Midbrain (tissue), 1 donor: ENCODE results near the gene NUP98.

Experiments used
- DNase-seq: peaks from one replicate; lab custom pipeline; 2025; lab: John Stamatoyannopoulos, UW

Gene NUP98

DNA sequence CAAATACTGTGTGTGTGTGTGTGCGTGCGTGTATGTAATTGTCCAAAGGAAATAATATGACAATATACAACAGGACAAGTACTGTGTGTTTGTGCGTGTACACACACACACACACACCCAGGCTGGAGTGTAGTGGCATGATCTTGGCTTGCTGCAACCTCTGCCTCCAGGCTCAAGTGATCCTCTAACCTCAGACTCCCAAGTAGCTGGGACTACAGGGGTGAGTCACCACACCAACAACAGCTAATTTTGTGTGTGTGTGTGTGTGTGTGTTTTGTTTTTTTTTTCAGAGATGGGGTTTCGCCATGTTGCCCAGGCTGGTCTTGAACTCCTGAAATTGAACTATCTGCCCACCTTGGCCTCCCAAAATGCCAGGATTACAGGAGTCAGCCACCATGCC lies 61.5 kb downstream of the NUP98 start:
- no peak for DNase-seq

DNA sequence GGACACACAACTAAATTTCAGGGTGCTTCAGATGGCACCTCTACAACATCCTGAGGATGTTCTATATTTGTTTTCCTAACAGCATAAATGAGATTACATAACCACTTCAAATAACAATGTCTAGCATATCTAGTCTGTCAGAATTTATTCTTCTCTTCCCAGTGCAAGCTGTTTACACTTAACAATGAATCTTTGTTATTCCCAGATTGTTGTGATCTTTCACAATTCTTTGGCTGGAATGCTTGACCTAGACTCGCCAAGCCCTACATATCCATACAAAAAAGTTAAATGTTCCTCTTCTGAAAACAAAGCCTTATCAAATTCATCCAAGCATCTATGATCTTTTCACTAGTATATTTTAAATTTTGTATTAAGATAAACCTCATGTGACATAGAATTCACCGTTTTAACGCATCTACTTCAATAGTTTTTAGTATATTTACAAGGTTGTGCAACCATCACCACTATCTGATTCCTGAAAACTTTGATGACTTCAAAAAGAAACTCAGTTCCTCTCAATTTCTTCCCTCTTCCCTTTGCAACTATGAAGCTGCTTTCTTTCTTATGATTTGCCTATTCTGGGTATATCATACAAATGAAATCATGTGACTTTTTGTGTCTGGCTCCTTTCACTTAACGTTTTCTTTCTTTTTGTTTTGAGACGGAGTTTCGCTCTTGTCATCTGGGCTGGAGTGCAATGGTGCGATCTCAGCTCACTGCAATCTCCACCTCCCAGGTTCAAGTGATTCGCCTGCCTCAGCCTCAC lies 64.5 kb downstream of the NUP98 start:
- peak; percentile 47 for DNase-seq

DNA sequence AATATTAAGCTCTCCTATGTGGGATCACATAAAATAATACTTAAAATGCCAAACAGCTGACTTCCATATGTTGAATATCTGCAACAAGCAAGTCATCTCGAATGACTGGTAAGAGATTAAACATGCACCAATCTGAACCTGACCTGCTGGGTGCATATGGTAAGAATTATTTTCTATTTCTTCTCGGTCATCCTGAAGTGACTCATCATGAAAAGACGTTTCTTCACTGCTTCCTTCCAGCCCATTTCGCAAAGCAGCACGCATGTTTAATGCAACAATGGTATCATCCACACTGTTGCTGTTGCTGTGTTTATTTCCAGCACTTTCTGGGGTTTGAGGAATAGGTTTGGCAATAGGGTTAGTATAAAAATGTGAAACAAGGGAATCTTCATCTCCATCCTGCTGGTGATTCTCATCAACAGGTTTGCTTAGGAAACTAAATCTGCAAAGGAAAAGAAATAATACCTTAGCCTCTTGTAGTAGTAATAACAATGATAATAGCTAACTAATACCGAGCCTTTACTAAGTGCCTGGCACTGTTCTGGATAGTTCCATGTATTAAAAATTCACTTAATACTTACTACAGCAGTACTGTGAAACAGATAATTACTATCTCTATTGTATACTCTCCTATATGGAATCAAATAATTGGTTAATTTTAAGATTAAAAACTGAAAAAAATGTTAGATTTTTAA lies 74.2 kb downstream of the NUP98 start:
- no peak for DNase-seq

DNA sequence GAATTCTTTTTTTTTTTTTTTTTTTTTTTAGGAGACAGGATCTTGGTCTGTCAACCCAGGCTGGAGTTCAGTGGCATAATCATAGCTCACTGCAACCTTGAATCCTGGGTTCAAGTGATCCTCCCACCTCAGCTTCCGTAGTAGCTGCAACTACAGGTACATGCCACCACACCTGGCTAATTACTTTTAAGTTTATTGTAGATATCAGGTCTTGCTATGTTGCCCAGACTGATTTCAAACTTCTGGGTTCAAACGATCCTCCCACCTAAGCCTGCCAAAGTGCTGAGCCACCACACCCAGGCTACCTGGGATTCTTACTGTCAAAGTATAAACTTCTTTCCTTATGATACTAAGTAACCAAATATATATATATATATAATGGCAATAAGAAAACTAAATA lies 75.3 kb downstream of the NUP98 start:
- DNase-seq = no peak

DNA sequence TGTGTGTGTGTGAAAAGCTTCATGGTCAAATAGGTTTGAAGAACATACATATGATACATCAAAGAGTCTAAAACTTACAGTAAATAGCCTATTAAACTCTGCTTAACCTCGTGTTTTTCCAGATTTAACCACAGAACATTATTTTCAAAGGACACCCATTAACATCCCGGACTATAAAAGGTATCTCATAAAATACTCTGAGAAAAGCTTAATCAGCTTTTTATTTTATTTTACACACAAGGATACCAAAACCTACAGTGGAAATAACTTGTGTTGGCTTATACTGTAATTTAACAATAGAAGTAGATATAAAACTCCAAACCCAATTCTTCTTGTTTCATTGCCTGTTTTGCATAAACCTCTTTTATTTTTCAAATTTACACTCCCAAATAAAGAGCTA lies 76.4 kb downstream of the NUP98 start:
- DNase-seq = no peak

DNA sequence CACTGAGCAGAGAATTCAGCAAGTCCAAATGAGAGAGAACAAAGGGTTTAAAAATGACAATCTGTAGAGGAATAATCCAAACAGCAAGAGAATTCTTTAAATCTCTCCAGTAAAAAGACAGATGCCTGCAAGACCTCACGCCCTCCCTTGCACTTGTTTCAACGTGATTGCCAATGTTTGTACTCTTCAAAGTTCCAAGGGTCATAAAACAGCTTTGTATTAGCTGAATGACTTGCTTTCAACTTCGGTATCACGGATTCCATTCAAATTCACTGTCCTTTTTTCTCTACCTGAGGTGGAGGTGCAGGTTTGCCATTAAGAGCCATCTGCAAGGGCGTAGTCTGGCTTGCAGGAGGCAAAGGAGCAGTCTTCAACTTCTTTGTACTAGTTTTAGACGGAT lies 85.1 kb downstream of the NUP98 start:
- DNase-seq = no peak

DNA sequence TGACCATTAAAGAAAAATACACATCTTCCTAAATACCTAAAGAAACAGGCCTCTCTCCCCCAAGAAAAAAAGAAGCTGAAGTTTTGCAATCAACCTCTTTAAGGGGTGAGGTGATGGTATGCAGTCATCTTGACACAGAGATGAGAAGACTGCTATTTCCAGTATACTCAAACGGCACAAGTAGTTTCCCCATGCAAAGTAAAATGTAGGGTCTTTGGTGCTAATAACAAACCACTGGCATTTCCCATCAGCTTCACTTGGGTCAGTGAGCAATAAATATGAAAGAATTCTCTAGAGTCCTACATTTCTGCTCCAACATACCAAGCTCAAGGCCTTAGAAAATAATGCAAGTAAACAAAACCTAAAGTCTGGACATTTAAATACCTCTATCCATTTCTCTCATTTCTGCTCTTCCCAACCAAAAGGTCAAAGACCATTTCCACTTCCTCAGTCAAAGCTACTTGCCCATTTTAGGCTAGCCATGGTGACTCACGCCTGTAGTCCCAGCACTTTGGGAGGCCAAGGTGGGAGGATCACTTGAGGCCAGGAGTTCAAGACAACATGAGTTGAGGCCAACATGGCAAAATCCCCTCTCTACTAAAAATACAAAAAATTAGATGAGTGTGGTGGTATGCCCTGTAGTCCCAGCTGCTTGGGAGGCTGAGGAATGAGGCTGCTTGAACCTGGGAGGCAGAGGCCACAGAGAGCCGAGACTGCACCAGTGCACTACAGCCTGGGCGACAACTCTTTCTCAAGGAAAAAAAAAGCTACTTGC lies 86.7 kb downstream of the NUP98 start:
- no peak for DNase-seq

DNA sequence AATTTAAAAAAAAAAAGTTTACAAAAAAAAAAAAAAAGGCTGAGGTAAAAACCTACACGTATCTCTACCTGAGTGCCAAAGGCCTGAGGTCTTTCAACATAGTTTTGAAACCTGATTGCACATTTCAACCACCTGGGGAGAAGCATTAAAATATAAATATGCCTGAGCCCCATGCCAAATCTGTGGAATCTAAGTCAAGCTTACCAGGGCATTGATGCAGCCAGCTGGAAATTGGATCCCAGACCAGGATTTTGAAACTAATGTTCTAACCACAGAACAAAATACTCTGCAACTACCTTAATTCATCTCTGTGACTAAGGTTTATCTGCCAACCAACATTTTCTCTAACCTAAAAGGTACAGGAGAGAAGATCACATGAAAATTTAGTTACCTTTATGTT lies 87.4 kb downstream of the NUP98 start:
- no peak for DNase-seq

DNA sequence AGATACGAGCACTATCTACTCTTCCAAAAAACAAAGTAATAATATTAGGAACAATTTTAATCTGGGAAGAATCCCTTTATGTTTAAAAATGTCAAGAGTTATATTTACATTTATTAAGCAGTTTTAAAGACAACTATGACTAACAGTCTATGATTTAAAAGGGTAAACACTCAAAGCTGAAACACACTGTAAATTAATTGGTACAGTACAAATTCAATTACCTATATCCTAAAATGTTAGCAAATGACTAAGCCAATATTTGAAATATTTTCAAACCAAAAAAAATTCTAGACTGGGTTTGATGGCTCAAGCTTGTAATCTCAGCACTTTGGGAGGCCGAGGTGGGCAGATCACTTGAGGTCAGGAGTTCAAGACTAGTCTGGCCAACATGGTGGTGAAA lies 90.2 kb downstream of the NUP98 start:
- no peak for DNase-seq

DNA sequence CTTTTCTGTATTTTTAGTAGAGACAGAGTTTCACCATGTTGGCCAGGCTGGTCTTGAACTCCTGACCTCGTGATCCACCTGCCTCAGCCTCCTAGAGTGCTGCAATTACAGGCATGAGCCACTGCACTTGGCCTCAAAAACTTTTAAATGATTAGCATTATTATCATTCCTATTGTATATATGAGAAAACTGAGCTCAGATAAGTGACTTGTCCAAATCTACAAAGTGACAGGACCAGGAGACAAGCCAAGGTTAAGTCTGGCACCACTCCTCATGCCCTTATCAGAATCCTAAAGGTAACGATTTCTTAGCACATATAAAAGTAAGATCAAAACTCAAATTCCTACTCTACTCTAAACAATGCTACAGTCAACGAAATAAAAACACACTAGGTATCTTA lies 94.0 kb downstream of the NUP98 start:
- no peak for DNase-seq

DNA sequence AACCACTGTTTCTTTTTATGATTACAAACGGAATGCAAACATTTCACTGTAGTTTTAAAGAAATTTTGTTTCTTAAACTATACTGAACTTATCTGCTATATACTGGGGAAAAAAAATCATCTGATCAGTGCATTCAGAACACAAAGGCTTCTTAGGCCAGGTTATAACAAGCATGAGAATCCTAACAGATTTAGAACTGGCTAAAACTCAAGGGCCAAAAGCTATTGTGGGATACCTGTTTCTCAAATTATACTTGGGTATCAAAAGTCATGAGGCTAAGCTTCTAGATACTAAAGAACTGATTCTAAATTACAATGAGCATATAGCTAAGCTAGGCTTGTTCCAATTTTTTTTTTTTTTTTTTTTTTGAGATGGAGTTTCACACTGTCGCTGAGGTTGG lies 96.4 kb downstream of the NUP98 start:
- no peak for DNase-seq

DNA sequence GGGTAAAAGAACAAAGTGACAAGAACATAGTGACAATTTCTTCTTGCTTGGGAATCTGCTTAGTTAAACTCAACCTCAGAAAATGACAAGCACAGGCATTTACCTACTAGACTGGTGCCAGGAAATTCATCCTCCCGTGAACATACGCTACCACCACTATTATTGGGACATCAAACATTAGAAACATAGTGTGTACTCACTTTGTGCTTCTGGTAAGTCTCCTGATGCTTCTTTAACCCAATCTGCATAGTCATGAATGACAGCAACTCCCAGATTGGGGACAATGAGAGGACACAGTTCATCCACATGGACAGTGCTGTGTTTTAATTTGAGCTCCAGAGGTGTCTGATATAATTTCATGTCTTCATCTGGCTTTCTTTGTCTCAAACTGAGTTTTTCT lies 96.9 kb downstream of the NUP98 start:
- DNase-seq = no peak

DNA sequence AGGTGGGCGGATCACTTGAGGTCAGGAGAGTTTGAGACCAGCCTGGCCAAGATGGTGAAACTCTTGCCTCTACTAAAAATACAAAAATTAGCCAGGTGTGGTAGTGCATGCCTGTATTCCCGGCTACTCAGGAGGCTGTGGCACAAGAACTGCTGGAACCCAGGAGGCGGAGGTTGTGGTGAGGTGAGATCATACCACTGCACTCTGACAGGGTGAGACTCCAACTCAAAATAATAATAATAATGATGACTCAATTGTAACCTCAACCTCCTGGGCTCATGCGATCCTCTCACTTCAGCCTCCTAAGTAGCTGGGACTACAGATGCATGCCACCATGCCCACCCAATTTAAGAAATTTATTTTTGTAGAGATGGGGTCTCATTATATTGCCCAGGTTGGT lies 110.6 kb downstream of the NUP98 start:
- no peak for DNase-seq

DNA sequence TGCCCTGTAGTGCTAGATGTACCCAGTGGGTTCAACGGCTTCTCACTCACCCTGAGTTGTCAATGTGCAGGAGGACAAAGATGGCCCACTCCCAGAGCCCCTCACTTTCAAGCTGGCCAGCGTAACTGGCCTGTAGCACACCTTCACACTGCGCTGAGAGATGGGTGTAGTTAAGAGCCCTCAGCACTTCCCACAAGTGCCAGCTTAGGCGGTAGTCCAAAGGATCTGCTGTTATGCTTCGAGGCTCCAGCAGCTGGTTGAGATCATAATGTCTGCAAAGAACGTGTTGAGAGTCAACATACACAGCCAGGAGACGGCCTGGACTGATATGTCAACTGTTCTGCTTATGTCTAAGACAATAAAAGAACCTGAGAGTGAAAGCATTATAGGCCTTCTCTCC lies 111.4 kb downstream of the NUP98 start:
- DNase-seq = no peak

DNA sequence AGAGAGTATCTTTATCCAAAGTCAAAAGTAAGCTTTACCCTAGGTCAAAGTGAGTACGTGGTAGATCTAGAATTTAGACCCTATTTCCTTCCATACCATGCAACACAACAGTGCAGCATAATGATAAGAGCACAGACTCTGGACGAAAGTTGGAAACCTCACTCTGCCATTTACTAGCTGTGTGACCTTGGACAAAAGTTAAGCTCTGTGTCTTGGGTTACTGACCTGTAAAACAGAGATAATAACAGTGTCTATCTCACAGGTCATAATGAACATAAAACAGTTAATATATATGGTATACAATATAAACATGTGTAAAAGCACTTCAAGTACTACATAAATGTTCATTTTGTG lies 112.6 kb downstream of the NUP98 start:
- DNase-seq = no peak

DNA sequence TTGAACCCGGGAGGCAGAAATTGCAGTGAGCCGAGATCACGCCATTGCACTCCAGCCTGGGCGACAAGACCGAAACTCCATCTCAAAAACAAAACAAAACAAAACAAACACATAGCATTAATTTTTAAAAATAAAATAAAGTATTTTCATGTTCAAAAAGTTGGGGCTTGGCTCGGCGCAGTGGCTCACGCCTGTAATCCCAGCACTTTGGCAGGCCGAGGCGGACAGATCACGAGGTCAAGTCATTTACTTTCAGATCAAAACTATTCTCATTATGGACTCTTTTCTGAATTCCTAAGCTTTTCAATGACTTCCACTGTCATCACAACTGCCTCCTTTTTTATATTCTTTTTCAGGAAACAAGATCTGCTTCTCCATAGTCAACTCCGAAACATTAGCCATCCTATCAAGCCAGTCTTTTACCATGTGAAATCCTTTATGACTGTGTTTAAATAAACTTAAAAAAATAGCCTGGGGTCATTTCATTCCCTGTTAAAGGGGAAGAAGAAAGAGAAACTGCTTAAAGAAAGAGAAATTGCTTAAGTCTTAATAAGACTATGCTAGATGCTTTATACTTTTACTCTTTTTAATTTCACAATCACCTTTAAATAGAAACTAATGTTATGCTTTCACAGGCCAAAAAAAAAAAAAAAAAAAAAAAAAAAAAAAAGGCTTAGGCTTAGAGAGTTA lies 113.1 kb downstream of the NUP98 start:
- DNase-seq = no peak

DNA sequence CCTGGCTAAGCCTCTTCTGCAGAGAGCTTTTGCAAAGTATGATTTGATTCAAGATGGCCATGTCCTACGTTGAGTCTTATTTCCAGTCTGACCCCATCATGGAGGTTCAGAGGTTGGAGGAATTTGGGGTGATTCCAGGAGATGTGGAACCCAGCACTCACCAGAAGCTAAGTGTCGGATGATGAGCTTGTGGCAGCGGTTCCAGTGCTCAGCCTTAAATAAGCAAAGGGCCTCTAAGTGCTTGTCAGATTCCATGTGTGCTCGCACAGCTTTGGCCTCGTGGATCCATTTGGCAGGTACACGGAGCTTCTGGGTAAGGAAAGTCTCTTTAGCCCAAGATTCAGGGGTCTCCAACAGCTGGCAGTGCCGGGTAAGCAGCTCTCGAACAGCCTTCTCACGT lies 114.3 kb downstream of the NUP98 start:
- no peak for DNase-seq

DNA sequence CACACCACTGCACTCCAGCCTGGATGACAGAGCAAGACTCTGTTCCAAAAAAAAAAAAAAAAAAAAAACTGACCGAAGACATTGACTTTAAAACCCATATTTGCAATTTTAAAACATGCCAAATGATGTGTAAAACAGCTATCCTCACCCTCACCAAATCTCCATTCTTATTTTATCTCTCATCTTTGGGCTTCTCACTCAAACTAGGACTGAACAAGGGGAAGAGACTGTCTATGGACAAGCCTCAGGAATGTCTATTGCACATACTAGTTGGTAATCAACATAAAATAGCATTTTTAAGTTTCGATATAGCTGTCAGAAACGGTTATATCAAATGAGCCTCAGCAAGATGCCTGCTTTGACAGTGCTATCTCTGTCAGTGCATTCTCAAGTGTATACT lies 118.3 kb downstream of the NUP98 start:
- no peak for DNase-seq

DNA sequence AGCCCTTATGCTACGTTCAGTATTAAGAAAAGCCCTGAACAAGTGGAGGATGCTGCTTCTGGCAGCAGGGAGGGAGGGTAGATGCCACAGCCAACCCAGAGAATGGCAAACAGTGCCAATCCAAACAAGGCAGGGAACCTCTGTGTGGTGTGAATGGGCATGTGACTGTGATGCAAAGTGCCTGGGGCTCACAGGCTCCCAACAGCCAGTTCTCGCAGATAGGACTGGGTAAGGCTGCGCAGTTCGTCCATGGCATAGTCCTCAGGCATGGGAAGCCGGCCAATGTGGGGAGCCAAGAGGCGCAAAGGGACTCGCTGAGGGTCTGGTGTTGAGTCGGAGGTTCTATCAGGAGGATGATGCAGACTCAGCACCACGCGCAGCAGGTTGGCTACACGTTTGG lies 121.4 kb downstream of the NUP98 start:
- DNase-seq = no peak

DNA sequence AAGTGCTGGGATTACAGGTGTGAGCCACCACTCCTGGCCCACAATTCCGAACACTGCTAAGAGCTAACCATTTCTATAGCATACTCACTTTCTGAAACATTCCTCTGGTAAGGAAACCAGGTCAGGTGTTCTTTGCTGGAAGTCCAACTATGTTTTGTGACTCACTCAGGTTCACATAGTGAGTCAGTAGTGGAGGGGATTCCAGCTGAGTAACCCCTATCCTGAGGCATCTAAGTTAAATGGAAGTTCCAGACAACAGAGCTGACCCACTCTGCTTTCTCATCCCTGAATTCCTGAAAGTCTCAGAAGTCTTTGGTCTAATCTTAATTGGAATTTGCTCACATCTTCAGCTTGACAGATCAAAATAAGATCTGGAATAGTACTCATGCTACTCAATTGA lies 123.2 kb downstream of the NUP98 start:
- no peak for DNase-seq

DNA sequence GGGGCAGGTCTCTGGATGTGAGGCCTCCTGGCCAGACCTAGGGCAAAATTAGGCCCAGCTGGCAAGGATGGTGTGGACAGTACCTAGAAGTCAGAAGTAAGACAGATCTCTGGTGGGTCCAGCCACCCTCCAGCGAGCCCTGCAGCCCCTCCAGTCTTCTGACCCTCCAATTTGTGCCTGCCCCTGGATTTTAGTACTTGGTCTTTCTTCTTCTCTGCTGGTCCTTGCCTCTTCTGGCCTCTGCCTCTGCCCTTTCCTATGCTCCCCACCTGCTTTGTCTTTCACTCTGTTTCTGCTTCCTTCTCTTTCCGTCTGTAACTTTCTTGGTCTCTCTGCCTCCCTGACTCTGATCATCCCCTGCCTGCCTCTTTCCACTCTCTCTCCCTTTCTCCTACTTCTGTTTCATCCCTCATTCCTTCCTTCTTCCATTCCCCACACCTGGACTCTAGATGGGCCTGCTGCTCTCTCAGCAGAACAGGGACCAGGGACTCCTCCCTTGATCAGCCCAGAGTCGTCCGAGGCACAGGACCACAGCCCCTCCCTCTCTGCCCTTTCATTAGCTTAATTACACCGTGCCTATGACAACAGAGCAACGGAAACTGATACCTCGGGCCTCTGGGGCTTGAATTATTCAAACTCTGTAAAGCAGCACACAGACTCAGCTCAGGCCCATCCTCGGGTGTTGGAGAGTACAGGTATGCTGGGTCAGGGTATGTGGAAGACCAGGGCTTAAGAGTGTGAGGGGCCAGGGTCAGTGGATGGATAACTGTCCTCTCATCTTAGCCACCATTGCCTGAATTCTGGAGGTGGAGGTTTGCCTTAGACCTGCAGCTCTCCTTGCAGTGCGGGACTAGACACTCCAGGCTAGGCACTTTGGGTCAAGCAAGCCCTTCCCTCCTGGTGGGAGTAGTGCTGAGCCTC lies 125.8 kb downstream of the NUP98 start, which contains the start of gene CHRNA10:
CHRNA10 (minus strand) TSS at position 51 of the 921 bp plus-strand sequence. CDS start 72 bp downstream, outside the sequence.
- no peak for DNase-seq
